ENCODE results near the gene C17orf113.

Gene C17orf113

GRCh38 chr17:42068979-42069378 is 18.6 kb upstream of the C17orf113 start:
- H4K20me1 ChIP-seq (ENCODE audit: insufficient read depth, low read length), result no peaks in the 10 kb centered on the region
- no peaks in the 10 kb centered on the region for H3K79me2 ChIP-seq (ENCODE audit: insufficient read depth, low read length)
- peaks cover 18% of the 10 kb centered on the region for H3K27me3 ChIP-seq (ENCODE audit: insufficient read depth, low read length, poor library complexity)
- peaks cover 10% of the 10 kb centered on the region; the same call in 1 of the 2 replicates for H3K4me1 ChIP-seq (ENCODE audit: insufficient read depth, low read length)
- H2AFZ ChIP-seq (ENCODE audit: low read depth, low read length), result no peak overlapping the region
- no peaks in the 10 kb centered on the region for H3K36me3 ChIP-seq (ENCODE audit: insufficient read depth, low read length)
- no peak overlapping the region for H3K9ac ChIP-seq (ENCODE audit: low read depth, low read length)
- H3K4me3 ChIP-seq (ENCODE audit: low read depth in 1 of 2, low read length in 2 of 2), result no peak overlapping the region
- H3K4me2 ChIP-seq (ENCODE audit: insufficient read depth, low read length), result no peak overlapping the region
- TF ChIP-seq EZH2 (IDR thresholded peaks at IDR 0.05; ENCODE audit: borderline replicate concordance, low read depth, low read length, severe bottlenecking), result no peak
- TF ChIP-seq CTCF (IDR thresholded peaks at IDR 0.05; ENCODE audit: borderline replicate concordance, extremely low read depth, low read length, poor library complexity, severe bottlenecking), result no peak
- no peaks in the 10 kb centered on the region for H3K9me3 ChIP-seq (ENCODE audit: insufficient read depth, low read length, severe bottlenecking)
- ATAC-seq (ENCODE audit: insufficient read depth, low read depth) (no peak), DNase-seq (no peak)
- no peak overlapping the region for H3K27ac ChIP-seq (ENCODE audit: low read length)

- peak; percentile 75 for ATAC-seq (ENCODE audit: insufficient read depth, low read depth)
- H3K4me2 ChIP-seq (ENCODE audit: insufficient read depth, low read length), result no peak overlapping the region
Measured at GRCh38 chr17:42067371-42068091, 17.1 kb upstream of the C17orf113 start.

GRCh38 chr17:42065201-42065600 is 14.8 kb upstream of the C17orf113 start:
- no peaks in the 10 kb centered on the region for H3K27me3 ChIP-seq (ENCODE audit: insufficient read depth, low read length, poor library complexity)
- no peak for ATAC-seq (ENCODE audit: insufficient read depth, low read depth)
- H2AFZ ChIP-seq (ENCODE audit: low read depth, low read length), result no peak overlapping the region
- no peaks in the 10 kb centered on the region for H3K36me3 ChIP-seq (ENCODE audit: insufficient read depth, low read length)
- no peak overlapping the region for H3K4me3 ChIP-seq (ENCODE audit: low read depth in 1 of 2, low read length in 2 of 2)
- TF ChIP-seq EZH2 (IDR thresholded peaks at IDR 0.05; ENCODE audit: borderline replicate concordance, low read depth, low read length, severe bottlenecking) (no peak), CTCF (IDR thresholded peaks at IDR 0.05; ENCODE audit: borderline replicate concordance, extremely low read depth, low read length, poor library complexity, severe bottlenecking) (no peak)
- DNase-seq, result no peak
- H3K9me3 ChIP-seq (ENCODE audit: insufficient read depth, low read length, severe bottlenecking), result no peaks in the 10 kb centered on the region
- no peak overlapping the region for H3K4me2 ChIP-seq (ENCODE audit: insufficient read depth, low read length)
- H3K4me1 ChIP-seq (ENCODE audit: insufficient read depth, low read length), result peaks cover 3% of the 10 kb centered on the region; the same call in 1 of the 2 replicates
- no peak overlapping the region for H3K9ac ChIP-seq (ENCODE audit: low read depth, low read length)
- H3K79me2 ChIP-seq (ENCODE audit: insufficient read depth, low read length), result no peaks in the 10 kb centered on the region
- no peak overlapping the region for H3K27ac ChIP-seq (ENCODE audit: low read length)
- no peaks in the 10 kb centered on the region for H4K20me1 ChIP-seq (ENCODE audit: insufficient read depth, low read length)

More at GRCh38 chr17:42067371-42068091, 17.1 kb upstream of the C17orf113 start:
- H3K27me3 ChIP-seq (ENCODE audit: insufficient read depth, low read length, poor library complexity), result peaks cover 11% of the 10 kb centered on the region
- no peak for TF ChIP-seq EZH2 (IDR thresholded peaks at IDR 0.05; ENCODE audit: borderline replicate concordance, low read depth, low read length, severe bottlenecking)
- peak; percentile 98 for TF ChIP-seq CTCF (IDR thresholded peaks at IDR 0.05; ENCODE audit: borderline replicate concordance, extremely low read depth, low read length, poor library complexity, severe bottlenecking)
- no peak overlapping the region for H3K4me3 ChIP-seq (ENCODE audit: low read depth in 1 of 2, low read length in 2 of 2)
- H2AFZ ChIP-seq (ENCODE audit: low read depth, low read length), result peak overlapping the region; percentile 71
- H3K9ac ChIP-seq (ENCODE audit: low read depth, low read length), result no peak overlapping the region
- H3K36me3 ChIP-seq (ENCODE audit: insufficient read depth, low read length), result no peaks in the 10 kb centered on the region
- no peak overlapping the region for H3K27ac ChIP-seq (ENCODE audit: low read length)
- H4K20me1 ChIP-seq (ENCODE audit: insufficient read depth, low read length), result no peaks in the 10 kb centered on the region
- H3K79me2 ChIP-seq (ENCODE audit: insufficient read depth, low read length), result no peaks in the 10 kb centered on the region
- H3K9me3 ChIP-seq (ENCODE audit: insufficient read depth, low read length, severe bottlenecking), result no peaks in the 10 kb centered on the region
- DNase-seq, result peak; percentile 72
- peaks cover 10% of the 10 kb centered on the region; the same call in 1 of the 2 replicates for H3K4me1 ChIP-seq (ENCODE audit: insufficient read depth, low read length)
